NT2/D1 (cell line): ENCODE results near the gene MYMX.

Experiments
- DNase-seq: peaks from one replicate; pipeline ENCODE4 v3.0.0-alpha.2; 2011; ENCODE audit warnings: low read depth, low spot score
- H3K27me3 ChIP-seq: 2 replicates; pipeline ENCODE4 v1.6.0; 2011; ENCODE audit warnings: mild to moderate bottlenecking; ENCODE audit not compliant: insufficient read length, insufficient read depth
- H3K36me3 ChIP-seq: 2 replicates; pipeline ENCODE4 v1.6.1; 2011; ENCODE audit warnings: mild to moderate bottlenecking, low read length, mixed read lengths; ENCODE audit not compliant: insufficient read depth, insufficient read length
- H3K4me1 ChIP-seq: 2 replicates; pipeline ENCODE4 v1.5.1; 2011; ENCODE audit not compliant: insufficient read depth, insufficient read length
- H3K4me3 ChIP-seq: 2 replicates; pipeline ENCODE4 v1.5.1; 2011; ENCODE audit warnings: low read depth; ENCODE audit not compliant: insufficient read length
- H3K9ac ChIP-seq: 2 replicates; pipeline ENCODE4 v1.6.0; 2011; ENCODE audit warnings: low read depth; ENCODE audit not compliant: insufficient read length
- H3K9me3 ChIP-seq: 2 replicates; pipeline ENCODE4 v1.5.1; 2011; ENCODE audit warnings: mild to moderate bottlenecking, low read length; ENCODE audit not compliant: insufficient read depth
- SUZ12 ChIP-seq: IDR thresholded peaks from 2 replicates; pipeline ENCODE4 v1.6.1; 2011; ENCODE audit not compliant: insufficient read length, insufficient read depth; ENCODE audit errors: extremely low read depth
- YY1 ChIP-seq: IDR thresholded peaks from 2 replicates; pipeline ENCODE4 v1.6.1; 2011; ENCODE audit not compliant: insufficient read length, insufficient read depth
- ZNF274 ChIP-seq: IDR thresholded peaks from 2 replicates; pipeline ENCODE4 v1.6.1; 2011; ENCODE audit warnings: mild to moderate bottlenecking, low read depth, low read length

MYMX gene

DNA sequence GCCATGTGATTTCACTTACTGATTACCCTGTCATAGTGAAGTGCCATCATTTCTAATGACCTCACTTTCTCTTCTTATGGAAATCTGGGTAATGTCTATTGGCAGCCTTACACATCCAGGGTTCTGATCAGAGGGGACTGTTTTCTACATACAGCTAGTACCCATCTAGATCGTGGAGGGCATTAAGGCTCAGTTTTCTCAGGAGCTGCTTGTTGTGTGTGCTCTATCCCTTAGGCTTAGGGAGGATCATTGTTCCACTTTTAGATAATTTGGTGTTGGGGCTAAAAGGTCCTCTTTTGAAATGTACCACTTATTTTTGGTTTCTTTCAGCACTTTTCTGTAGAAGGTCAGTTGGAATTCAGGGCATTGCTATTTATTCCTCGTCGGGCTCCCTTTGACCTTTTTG lies 34.0 kb downstream of the MYMX start:
- no peaks in the 10 kb centered on the region for H3K9me3 ChIP-seq
- no peaks in the 10 kb centered on the region for H3K27me3 ChIP-seq
- H3K4me3 ChIP-seq: no peak overlapping the region
- H3K4me1 ChIP-seq: no peaks in the 10 kb centered on the region
- DNase-seq: no peak
- peaks cover 84% of the 10 kb centered on the region for H3K36me3 ChIP-seq
- TF ChIP-seq YY1 (no peak), ZNF274 (no peak), SUZ12 (no peak)
- no peak overlapping the region for H3K9ac ChIP-seq

DNA sequence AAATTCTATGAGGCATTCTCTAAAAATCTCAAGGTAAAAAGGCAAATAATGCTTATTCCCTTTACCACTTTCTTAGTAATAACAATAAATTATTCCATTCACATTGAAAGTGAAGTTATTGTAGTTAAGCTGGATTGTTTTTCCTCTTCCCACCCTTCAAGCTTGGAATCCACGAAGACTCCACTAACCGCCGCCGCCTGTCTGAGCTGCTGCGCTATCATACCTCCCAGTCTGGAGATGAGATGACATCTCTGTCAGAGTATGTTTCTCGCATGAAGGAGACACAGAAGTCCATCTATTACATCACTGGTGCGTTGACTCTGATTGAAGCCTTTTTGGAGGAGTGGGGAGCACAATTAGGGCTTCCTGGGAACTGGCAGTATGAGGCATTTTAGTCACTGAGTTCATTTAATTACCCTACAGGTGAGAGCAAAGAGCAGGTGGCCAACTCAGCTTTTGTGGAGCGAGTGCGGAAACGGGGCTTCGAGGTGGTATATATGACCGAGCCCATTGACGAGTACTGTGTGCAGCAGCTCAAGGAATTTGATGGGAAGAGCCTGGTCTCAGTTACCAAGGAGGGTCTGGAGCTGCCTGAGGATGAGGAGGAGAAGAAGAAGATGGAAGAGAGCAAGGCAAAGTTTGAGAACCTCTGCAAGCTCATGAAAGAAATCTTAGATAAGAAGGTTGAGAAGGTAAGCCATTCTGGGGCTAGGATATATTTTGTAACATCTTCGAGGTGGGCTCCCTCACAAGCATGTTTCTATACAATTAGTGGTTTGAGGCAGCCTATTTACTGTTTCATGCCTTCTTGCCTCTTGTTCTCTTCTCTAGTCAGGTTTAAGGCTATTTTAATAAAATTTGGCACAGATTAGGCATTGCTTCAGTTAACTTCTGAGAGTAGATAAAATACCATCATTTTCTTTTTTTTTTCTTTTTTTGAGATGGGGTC lies 35.1 kb downstream of the MYMX start:
- DNase-seq: no peak
- no peak for TF ChIP-seq SUZ12
- H3K9me3 ChIP-seq: no peaks in the 10 kb centered on the region
- H3K9ac ChIP-seq: no peak overlapping the region
- peaks cover 91% of the 10 kb centered on the region for H3K36me3 ChIP-seq
- no peaks in the 10 kb centered on the region for H3K4me1 ChIP-seq
- H3K4me3 ChIP-seq: no peak overlapping the region
- H3K27me3 ChIP-seq: no peaks in the 10 kb centered on the region

DNA sequence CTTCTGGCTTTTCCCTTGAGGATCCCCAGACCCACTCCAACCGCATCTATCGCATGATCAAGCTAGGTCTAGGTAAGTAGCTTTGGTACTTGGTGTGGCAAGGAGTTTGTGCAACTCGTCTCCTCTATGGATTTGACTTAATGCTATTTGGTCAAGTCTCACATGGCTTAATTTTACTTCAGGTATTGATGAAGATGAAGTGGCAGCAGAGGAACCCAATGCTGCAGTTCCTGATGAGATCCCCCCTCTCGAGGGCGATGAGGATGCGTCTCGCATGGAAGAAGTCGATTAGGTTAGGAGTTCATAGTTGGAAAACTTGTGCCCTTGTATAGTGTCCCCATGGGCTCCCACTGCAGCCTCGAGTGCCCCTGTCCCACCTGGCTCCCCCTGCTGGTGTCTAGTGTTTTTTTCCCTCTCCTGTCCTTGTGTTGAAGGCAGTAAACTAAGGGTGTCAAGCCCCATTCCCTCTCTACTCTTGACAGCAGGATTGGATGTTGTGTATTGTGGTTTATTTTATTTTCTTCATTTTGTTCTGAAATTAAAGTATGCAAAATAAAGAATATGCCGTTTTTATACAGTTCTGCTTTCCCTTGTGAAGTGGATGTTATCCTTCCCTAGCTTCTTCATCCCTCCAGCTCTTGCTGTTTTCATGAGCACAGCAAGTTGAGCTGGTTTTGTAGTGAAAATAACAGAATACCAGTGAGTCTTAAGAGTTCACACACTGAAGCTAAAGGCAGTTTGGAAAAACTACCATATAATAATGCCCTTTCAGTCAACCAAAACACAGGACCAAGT lies 36.8 kb downstream of the MYMX start:
- Histone ChIP-seq H3K4me3 (no peak overlapping the region), H3K4me1 (peaks cover 3% of the 10 kb centered on the region), H3K9ac (no peak overlapping the region), H3K27me3 (no peaks in the 10 kb centered on the region), H3K9me3 (no peaks in the 10 kb centered on the region), H3K36me3 (peaks cover 85% of the 10 kb centered on the region)
- TF ChIP-seq ZNF274: no peak
- no peak for TF ChIP-seq SUZ12
- TF ChIP-seq YY1: no peak
- DNase-seq: no peak

DNA sequence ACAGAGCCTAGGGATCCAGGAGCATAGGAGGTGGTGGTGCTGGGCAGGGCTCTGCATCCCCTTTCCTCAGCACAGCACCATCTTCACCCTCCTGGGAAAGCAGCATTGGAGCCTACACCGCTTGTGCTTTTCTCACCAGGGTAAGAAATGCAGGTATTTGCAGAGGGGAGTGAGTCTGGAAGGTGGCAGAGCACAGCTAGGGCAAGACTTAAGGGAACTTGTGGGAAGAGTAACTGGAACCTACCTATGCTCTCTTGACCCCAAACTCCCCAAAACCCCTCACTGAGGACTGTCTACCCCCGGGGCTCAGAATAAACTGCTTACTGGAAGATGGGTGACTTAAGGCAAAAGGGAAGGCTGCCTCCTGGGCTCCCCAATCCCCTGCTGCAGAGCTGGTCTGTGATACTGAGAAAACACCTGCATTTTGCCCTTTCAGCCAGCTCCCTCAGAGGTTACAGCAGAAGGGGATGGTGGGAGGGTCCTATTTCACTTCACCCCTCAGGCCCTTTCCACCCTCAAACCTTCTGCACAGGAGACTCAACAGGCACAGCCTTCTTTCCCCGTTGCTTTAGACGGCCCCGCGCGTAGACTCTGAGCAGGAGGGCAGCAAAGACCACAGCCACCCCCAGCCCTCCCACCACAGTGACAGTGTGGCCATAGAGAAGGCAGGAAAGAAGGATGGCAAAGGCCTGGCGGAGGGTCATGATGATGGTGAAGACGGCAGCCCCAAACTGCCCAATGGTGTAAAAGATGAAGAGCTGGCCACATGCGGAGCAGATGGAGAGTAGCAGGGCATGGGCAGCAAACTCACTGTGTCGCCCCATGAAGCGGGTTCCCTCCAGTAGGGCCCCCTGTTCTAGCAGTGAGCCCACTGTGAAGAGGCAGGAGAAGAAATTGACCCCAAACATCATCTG lies 37.7 kb downstream of the MYMX start:
- no peaks in the 10 kb centered on the region for H3K9me3 ChIP-seq
- peaks cover 3% of the 10 kb centered on the region for H3K4me1 ChIP-seq
- TF ChIP-seq ZNF274 (no peak), SUZ12 (no peak), YY1 (no peak)
- H3K36me3 ChIP-seq: peaks cover 84% of the 10 kb centered on the region
- no peak overlapping the region for H3K9ac ChIP-seq
- H3K4me3 ChIP-seq: no peak overlapping the region
- no peak for DNase-seq
- no peaks in the 10 kb centered on the region for H3K27me3 ChIP-seq

DNA sequence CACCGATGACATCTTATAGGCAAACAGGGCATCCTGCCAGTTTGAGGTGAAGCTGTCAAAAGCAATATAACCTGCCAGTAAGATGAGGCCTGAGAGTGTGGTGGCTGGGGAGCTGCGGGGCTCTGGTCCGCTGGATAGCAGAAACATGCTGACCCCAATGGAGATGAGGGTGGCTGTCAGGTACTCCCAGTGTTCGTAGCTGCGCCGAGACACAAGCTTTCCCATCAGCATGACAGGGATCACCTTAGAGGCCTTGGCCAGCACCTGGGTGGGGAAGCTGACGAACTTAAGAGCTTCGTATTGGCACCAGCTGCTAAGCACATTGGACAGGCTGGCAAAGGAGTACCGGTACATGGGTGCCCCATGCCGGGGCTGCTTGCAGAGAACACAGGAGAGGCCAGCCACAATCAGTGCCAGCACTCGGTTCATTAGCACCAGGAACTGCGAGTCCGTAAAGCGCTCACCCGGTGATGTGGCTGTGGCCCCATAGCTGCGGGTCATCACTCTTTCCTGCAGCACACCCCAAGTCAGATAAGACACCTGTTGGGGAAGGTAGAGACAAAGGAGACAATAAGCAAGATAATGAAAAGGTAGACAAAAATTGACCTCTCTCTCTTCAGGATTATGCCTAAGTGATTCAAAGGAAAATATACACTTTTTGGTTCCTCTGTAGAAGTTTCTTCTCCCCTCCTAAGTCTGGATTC lies 38.5 kb downstream of the MYMX start:
- no peak for DNase-seq
- TF ChIP-seq SUZ12 (no peak), ZNF274 (no peak), YY1 (no peak)
- Histone ChIP-seq H3K4me3 (no peak overlapping the region), H3K27me3 (no peaks in the 10 kb centered on the region), H3K4me1 (peaks cover 3% of the 10 kb centered on the region), H3K9me3 (no peaks in the 10 kb centered on the region), H3K36me3 (peaks cover 84% of the 10 kb centered on the region), H3K9ac (peak overlapping the region; percentile 11)

DNA sequence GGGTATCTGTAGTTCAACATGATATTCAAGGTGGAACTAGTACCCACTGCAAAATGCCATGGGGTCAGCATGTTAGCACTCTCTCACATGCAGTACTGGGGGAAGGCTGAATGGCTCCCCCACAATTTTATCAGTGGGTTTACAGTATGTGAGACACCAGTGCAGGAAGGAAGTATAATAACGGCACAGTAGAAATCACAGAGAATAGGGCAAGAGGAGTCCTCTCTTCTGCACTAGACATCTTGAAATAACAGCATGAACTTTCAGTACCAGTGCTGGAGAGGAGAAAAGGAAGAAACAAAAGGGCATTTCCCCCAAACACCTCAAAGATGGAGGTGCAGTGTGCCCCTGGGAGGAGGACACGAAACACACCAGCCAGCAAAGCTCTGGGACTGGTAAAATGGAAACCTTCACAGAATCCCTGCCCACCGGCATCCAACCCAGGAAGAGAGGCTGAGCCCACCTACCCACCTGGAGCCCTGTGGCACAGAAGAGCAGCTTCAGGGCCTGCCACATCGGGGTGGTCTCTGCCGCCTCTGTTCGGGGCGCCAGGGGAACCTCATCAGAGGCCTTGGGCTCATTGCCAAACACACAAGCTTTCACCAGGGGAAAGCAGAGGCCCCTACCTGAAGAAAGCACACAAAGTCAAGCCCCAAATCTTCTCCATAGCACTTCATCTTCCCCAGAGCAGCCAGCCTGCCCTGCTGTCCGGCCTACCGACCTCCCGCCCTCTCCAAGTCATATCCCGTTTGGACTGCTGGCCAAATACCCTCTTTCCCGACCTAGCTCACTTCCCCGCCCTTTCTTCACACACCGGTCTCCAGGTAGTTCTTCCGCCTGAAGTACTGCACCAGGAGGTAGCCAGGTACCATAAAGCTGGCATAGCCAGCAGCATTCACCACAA lies 39.4 kb downstream of the MYMX start:
- Histone ChIP-seq H3K36me3 (peaks cover 84% of the 10 kb centered on the region), H3K9ac (peak overlapping the region; percentile 89), H3K4me1 (peaks cover 3% of the 10 kb centered on the region), H3K4me3 (peak overlapping the region; percentile 80), H3K9me3 (no peaks in the 10 kb centered on the region), H3K27me3 (no peaks in the 10 kb centered on the region)
- DNase-seq: no peak
- TF ChIP-seq YY1 (no peak), ZNF274 (no peak), SUZ12 (no peak)
